Lower leg skin (tissue), 4 donors: ENCODE measurements around the gene ISLR. TPM values are rescaled to one million over a fixed set of nuclear protein-coding genes. Genes with fewer than 3 reads are reported as not detected.

Source experiments
- DNase-seq, 2 donors: peaks; one replicate each; pipeline ENCODE4 v3.0.0-alpha.2; 2019; ENCODE audit warnings: low spot score in 2 of 2
- H3K4me3 ChIP-seq: fragments of 200-600 bp; sonication (generic); 2 replicates; pipeline ENCODE4 v1.5.1; 2017; ENCODE audit warnings: mild to moderate bottlenecking, low read depth; ENCODE audit not compliant: poor library complexity, severe bottlenecking
- POLR2A ChIP-seq, 2 donors: fragments of 450-650 bp; IDR thresholded peaks; one replicate each; pipeline ENCODE4 v1.6.1; 2016 to 2017; ENCODE audit warnings: antibody characterized with exemption in 2 of 2, mild to moderate bottlenecking in 1 of 2, moderate library complexity in 1 of 2
- WGBS, 2 donors: methylation state at CpG; one replicate each; pipeline ENCODE4 v1.1.5; 2018; 5-methylcytosine and 5-hydroxymethylcytosine counted together
- intact Hi-C: fragments of 100-400 bp; cut with DNase I; formaldehyde crosslinking; loops from one replicate; pipeline ENCODE4 v1.15.0; 2023; ENCODE audit warnings: low total_unique reads
- total RNA-seq, 4 donors: library from RNA; depleted of rRNA; stranded (reverse); fragments of >200 nt; gene quantifications; one replicate each; pipeline ENCODE4 v1.1.0, GENCODE V29; 2016
- TF ChIP-seq, protein P1 (sequence below), 3 donors: fragments of 450-650 bp; IDR thresholded peaks; one replicate each; pipeline ENCODE4 v1.5.1; 2016; ENCODE audit warnings: antibody characterized with exemption in 3 of 3, mild to moderate bottlenecking in 3 of 3, moderate library complexity in 2 of 3

ISLR gene
- total RNA-seq, 4 donors from 2014 or later = 23.4 to 41.3 (median 26.1) TPM

DNA sequence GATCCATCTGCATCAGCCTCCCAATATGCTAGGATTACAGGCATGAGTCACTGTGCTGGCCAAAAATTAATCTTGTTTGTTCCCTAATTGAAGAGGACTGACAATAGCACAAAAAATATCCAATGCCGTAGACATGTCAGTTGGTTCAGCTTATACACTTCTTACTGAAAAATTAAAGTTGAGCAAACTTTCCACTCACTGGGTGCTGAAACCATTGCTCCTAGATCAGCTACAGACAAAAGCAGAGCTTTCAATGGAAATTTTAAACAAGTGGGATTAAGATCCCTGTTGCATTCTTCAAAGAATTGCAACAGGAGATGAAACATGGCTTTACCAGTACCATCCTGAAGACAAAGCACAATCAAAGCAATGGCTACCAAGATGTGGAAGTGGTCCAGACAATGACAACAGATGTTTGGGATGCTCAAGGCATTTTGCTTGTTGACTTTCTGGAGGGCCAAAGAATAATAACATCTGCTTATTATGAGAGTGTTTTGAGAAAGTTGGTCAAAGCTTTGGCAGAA lies 27.2 kb upstream of the ISLR start:
- TF ChIP-seq, protein P1, sequence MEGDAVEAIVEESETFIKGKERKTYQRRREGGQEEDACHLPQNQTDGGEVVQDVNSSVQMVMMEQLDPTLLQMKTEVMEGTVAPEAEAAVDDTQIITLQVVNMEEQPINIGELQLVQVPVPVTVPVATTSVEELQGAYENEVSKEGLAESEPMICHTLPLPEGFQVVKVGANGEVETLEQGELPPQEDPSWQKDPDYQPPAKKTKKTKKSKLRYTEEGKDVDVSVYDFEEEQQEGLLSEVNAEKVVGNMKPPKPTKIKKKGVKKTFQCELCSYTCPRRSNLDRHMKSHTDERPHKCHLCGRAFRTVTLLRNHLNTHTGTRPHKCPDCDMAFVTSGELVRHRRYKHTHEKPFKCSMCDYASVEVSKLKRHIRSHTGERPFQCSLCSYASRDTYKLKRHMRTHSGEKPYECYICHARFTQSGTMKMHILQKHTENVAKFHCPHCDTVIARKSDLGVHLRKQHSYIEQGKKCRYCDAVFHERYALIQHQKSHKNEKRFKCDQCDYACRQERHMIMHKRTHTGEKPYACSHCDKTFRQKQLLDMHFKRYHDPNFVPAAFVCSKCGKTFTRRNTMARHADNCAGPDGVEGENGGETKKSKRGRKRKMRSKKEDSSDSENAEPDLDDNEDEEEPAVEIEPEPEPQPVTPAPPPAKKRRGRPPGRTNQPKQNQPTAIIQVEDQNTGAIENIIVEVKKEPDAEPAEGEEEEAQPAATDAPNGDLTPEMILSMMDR (IDR thresholded peaks at IDR 0.05) = no peak
- TF ChIP-seq POLR2A (IDR thresholded peaks at IDR 0.05) = no peak
- H3K4me3 ChIP-seq = no peak overlapping the region
- WGBS, 2 donors = 97 to 100% methylated on average over 1 of the region's 1 CpG
- no peak for DNase-seq
- intact Hi-C loops = no loop called here

DNA sequence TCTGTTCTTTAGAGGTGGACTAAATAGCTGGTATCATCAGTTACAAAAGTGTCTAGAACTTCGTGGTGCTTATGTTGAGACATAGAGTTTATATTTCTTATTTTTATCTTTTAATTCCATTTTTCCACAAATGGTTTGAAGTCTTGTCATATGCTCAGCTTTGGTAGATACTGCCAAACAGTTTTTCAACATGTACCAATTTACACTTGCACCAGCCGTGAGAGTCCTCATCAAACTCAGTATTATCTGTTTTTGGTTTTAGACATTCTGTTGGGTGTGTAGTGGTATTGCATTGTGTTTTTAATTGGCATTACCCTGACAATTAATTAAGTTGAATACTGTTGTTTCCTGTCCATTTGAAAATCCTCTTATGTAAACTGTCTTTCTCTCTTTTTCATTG lies 26.5 kb upstream of the ISLR start:
- no peak overlapping the region for H3K4me3 ChIP-seq
- intact Hi-C loops = no loop called here
- WGBS, 2 donors = 60 to 65% methylated on average over 2 of the region's 2 CpGs
- DNase-seq = no peak
- TF ChIP-seq POLR2A (IDR thresholded peaks at IDR 0.05) = no peak
- TF ChIP-seq, protein P1 (IDR thresholded peaks at IDR 0.05) = no peak

DNA sequence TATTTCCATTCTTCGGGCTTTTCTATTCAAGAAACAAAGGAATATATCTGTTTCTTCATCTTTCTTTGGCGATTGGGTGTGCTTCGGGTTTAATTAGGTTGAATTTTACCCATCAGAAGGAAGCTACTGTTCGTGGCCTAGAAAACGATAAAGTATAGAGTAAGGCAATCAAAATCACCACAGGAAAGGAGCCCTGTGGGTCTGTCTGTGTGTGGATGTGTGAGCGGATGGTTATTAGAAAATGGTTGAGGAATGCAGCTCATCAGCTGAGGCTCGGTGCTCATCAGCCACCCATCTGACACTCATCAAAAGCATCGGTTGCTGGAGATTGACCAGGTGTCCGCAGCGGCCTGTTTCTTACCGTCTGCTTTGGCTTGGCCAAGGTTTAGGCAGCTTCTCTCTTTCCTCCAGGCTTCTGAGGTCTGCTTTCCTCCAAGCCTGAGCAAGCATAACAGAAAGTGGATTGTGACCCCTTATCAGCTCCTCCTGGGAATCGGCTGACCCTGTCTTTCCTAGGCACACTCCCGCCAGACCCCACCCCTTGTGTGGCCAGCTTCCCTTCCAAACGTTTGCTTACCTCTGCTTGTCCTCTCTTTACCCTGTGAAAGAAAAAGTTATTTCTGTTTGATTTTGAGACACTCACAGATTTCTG lies 17.6 kb upstream of the ISLR start:
- intact Hi-C loops = no loop called here
- WGBS, 2 donors = 79 to 81% methylated on average over 14 of the region's 14 CpGs
- H3K4me3 ChIP-seq = no peak overlapping the region
- DNase-seq = no peak
- TF ChIP-seq, protein P1 (IDR thresholded peaks at IDR 0.05) = no peak
- TF ChIP-seq POLR2A (IDR thresholded peaks at IDR 0.05) = no peak

DNA sequence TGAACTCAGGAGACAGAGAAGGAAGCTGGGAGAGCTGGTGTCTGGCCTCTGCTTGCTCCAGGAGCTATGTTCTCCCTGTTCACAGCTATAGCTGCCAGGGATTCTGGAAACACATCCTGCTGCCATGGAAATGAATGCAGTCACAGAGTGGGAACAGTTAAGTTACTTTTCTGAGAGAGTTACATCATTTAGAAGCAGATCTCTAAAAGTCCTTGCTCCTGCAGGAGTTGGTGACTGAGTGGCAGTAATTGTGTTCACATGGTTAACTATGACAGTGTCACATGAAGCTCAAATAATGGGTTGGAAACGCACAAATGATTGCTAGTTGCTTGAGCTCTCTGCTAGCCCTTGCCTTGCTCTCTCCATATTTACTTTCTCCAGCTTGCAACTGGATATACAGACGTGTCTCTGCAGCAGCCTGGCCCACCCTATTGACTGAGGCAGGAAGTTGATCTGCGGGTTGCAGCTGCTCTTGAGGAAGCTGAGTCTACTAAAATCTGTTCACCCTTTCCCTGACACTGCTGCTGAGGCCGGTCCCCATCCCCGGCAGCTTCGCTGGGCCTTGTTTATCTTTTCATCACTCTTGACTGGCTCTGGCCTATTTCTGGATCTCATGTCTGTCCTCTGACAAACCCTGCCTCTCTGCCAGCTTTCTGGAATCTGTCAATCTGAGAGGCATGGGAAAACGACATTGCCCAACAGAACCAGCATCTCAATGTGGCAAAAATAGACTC lies 16.7 kb upstream of the ISLR start:
- 29 to 34% methylated on average over 7 of the region's 7 CpGs for WGBS, 2 donors
- no peak for DNase-seq
- no peak overlapping the region for H3K4me3 ChIP-seq
- intact Hi-C loops = no loop called here
- TF ChIP-seq, protein P1 (IDR thresholded peaks at IDR 0.05) = no peak

DNA sequence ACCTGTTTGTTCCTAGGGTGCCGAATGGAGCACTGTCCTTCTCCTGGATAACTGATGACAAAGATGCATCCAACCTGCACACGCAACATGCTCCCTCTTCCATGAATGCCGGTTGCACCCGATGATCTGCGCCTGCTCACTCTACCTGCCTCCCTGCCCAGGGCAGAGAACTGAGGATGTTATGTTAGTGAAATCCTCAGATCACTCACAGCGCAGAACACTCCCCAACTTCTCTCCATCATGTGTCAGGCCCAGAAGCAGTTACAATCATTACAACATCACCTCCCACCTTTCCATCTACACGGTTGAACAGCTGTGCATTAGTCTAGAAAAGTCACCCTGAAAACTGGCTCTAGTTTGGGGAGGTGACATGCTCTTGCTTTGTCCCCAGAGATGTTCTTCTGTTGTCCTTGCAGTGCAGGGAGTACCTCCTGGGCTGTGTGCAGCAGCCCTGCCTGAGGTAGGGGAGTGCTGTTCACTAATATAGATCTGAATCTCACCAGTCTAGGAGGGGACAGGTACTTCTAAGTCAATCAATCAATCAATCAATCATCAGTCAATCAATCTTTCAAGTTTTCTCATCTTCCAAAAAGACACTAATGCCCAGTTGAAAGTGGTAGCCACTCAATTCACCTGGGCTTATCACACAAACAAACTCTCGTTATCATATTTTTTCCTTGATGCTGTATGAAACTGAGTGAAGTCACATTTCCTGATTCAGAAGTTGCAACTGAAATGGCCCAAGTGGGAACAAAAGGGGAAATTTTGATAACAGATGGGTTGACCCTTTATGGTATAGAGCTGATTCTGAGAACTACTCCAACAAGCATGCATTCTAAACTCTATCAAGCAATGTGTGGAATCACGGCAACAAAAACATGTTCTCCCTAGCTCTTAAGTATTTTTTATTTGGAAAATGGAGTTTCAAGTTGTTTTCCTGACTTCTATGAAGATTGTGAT lies 15.4 kb upstream of the ISLR start:
- TF ChIP-seq, protein P1 (IDR thresholded peaks at IDR 0.05) = no peak
- no peak for TF ChIP-seq POLR2A (IDR thresholded peaks at IDR 0.05)
- 90 to 92% methylated on average over 9 of the region's 9 CpGs for WGBS, 2 donors
- no peak for DNase-seq
- H3K4me3 ChIP-seq = no peak overlapping the region
- intact Hi-C loops = no loop called here
